ENCODE data around the gene CCND3. TPM values are rescaled to one million over a fixed set of nuclear protein-coding genes. Genes with fewer than 3 reads are reported as not detected.

CCND3 gene
- total and polyA plus RNA-seq, 10 of the 15 experiments (the other 5 are each of a cell fraction or from before 2014, with no cell fraction given): 6.0 to 86.4 (median 31.5) TPM

- TF ChIP-seq MYC (IDR thresholded peaks at IDR 0.05; ENCODE audit: insufficient read depth, insufficient read length, insufficient replicate concordance, low read length, severe bottlenecking) (peak; percentile 89), ZBTB40 (IDR thresholded peaks at IDR 0.05; ENCODE audit: borderline replicate concordance) (peak; percentile 93), SMAD5 (IDR thresholded peaks at IDR 0.05; ENCODE audit: low read depth) (no peak; the same call in 1 of the 2 replicates), ZNF217 (IDR thresholded peaks at IDR 0.05) (no peak), CREB1 (IDR thresholded peaks at IDR 0.05; ENCODE audit: low read depth) (peak; percentile 100), YBX1 (IDR thresholded peaks at IDR 0.05) (no peak), SREBF1 (IDR thresholded peaks at IDR 0.05; ENCODE audit: low read length) (no peak), ZBTB11 (CRISPR knock-in tag; IDR thresholded peaks at IDR 0.05) (no peak), BCL3 (IDR thresholded peaks at IDR 0.05; ENCODE audit: borderline replicate concordance, insufficient read depth, low read depth, low read length, poor library complexity, severe bottlenecking) (peak; percentile 37), SMC3 (IDR thresholded peaks at IDR 0.05; ENCODE audit: borderline replicate concordance, low read length) (peak; percentile 16; the same call in 1 of the 2 replicates), RELB (IDR thresholded peaks at IDR 0.05; ENCODE audit: low read depth) (peak; percentile 91), NFYA (IDR thresholded peaks at IDR 0.05; ENCODE audit: borderline replicate concordance, low read depth, low read length) (no peak), CEBPZ (IDR thresholded peaks at IDR 0.05; ENCODE audit: low read depth, low read length) (no peak), NFYB (IDR thresholded peaks at IDR 0.05; ENCODE audit: insufficient read depth, low read depth, low read length) (no peak)
These were observed 20.5 kb downstream of the CCND3 start, which contains the start of the genes BYSL and MED20 (continued) for GRCh38 chr6:41920921-41921711.

Data from GM12878 (cell line).